ENCODE measurements around the gene PDE6G.

The PDE6G gene

GRCh38 chr17:81607431-81607830 lies 48.9 kb downstream of the PDE6G start:
- in situ Hi-C loops (cut with MboI; ENCODE audit: low pct_unique_long_range_greater_than_20kb, low sequenced_read_pairs, unreplicated experiment) = no loop called here
- TF ChIP-seq CTCF (IDR thresholded peaks at IDR 0.05; ENCODE audit: extremely low read depth, insufficient read depth, missing control alignments) = no peak
- no peak for DNase-seq (ENCODE audit: low spot score)

- no peak for TF ChIP-seq CTCF (IDR thresholded peaks at IDR 0.05; ENCODE audit: extremely low read depth, insufficient read depth, missing control alignments)
- in situ Hi-C loops (cut with MboI; ENCODE audit: low pct_unique_long_range_greater_than_20kb, low sequenced_read_pairs, unreplicated experiment) = no loop called here
- no peak for DNase-seq (ENCODE audit: low spot score)
Observed at GRCh38 chr17:81603846-81604610, 52.3 kb downstream of the PDE6G start.

GRCh38 chr17:81601525-81602120 lies 54.7 kb downstream of the PDE6G start:
- DNase-seq (ENCODE audit: low spot score) = peak; percentile 75
- TF ChIP-seq CTCF (IDR thresholded peaks at IDR 0.05; ENCODE audit: extremely low read depth, insufficient read depth, missing control alignments) = peak; percentile 71

More at GRCh38 chr17:81601525-81602120, 54.7 kb downstream of the PDE6G start:
- in situ Hi-C loops (cut with MboI; ENCODE audit: low pct_unique_long_range_greater_than_20kb, low sequenced_read_pairs, unreplicated experiment) = no loop called here

All from GM13977 (cell line).